Body of pancreas (tissue), 4 donors: ENCODE data around the gene COPS3. TPM values are rescaled to one million over a fixed set of nuclear protein-coding genes. Genes with fewer than 3 reads are reported as not detected.

Experiments
- ATAC-seq: fragments of 150-250 bp; one replicate; pipeline ENCODE4 v1.9.1; 2016
- DNase-seq, 4 donors: peaks; one replicate each; pipeline ENCODE4 v3.0.0-alpha.2; 2019
- H3K27ac ChIP-seq, 4 donors: fragments of 200-600 bp; sonication (generic); 1 replicate in 3 of 4; 2 replicates in 1 of 4; pipeline versions ENCODE4 v1.5.1 to v1.6.1; 2016 to 2019; ENCODE audit warnings: mild to moderate bottlenecking in 1 of 4, mixed read lengths in 1 of 4, moderate library complexity in 1 of 4
- H3K27me3 ChIP-seq, 2 donors: fragments of 200-600 bp; sonication (generic); one replicate each; pipeline ENCODE4 v1.6.0; 2016; ENCODE audit warnings: mild to moderate bottlenecking in 1 of 2
- H3K36me3 ChIP-seq, 2 donors: fragments of 200-600 bp; sonication (generic); replicated peaks in 1 of 2; 2 replicates each; pipeline ENCODE4 v1.5.1; 2016; ENCODE audit warnings: low read depth in 2 of 2; ENCODE audit not compliant: insufficient read depth in 1 of 2
- H3K4me1 ChIP-seq: fragments of 200-600 bp; sonication (generic); one replicate; pipeline ENCODE4 v1.6.0; 2016
- H3K4me3 ChIP-seq, 2 donors: fragments of 200-600 bp; sonication (generic); 1 replicate in 1 of 2; 2 replicates in 1 of 2; pipeline ENCODE4 v1.5.1; 2016 to 2019
- H3K9me3 ChIP-seq, 3 donors: fragments of 200-600 bp; sonication (generic); 1 replicate in 2 of 3; 2 replicates in 1 of 3; pipeline ENCODE4 v1.5.1; 2016
- POLR2A ChIP-seq, 3 donors: fragments of 450-650 bp; IDR thresholded peaks; one replicate each; pipeline ENCODE4 v1.6.1; 2016; ENCODE audit warnings: antibody characterized with exemption in 3 of 3, mild to moderate bottlenecking in 2 of 3
- WGBS, 2 donors: methylation state at CpG; one replicate each; pipeline ENCODE4 v1.1.5; 2017; 5-methylcytosine and 5-hydroxymethylcytosine counted together
- intact Hi-C: fragments of 100-400 bp; cut with DNase I; formaldehyde crosslinking; loops from one replicate; pipeline ENCODE4 v1.15.1; 2023
- total RNA-seq, 2 donors: library from RNA; depleted of rRNA; stranded (reverse); fragments of >200 nt; gene quantifications; one replicate each; pipeline ENCODE4 v1.1.0, GENCODE V29; 2016
- TF ChIP-seq, protein P1 (sequence below), 7 experiments: fragments of 450-650 bp in 4 of 7; fragments of 200-600 bp in 3 of 7; sonication (generic) in 3 of 7; IDR thresholded peaks; one replicate each; pipeline ENCODE4 v1.5.1; 2016 to 2019; ENCODE audit warnings: antibody characterized with exemption in 7 of 7

COPS3 gene
- total RNA-seq, 2 donors from 2014 or later: 23.1 to 29.8 TPM

DNA sequence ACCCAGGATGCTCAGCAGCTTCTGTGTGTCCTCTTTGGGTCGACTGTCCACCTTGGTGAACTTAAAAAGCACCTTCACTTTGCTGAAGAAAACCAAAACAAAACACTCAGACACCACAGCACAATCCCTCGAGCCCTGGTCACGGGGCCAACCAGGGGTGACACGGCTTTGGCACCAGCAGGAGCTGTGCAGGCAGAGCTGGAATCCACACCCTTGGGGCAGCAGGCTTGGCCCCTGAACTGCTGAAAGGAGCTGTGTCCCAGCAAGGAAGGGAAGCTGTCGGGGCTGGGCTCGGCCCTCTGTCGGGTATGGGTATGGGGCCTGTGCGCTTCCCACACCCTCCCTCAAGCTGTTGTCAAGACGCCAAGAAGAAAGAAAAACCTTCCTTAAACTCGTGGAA lies 67.3 kb downstream of the COPS3 start:
- no peak for ATAC-seq
- H3K4me3 ChIP-seq: no peak overlapping the region
- intact Hi-C loops: no loop called here
- H3K9me3 ChIP-seq: no peaks in the 10 kb centered on the region
- peaks cover 6 to 38% of the 10 kb centered on the region in 2 donors for H3K36me3 ChIP-seq
- DNase-seq: no peak
- no peaks in the 10 kb centered on the region for H3K27me3 ChIP-seq
- TF ChIP-seq, protein P1, sequence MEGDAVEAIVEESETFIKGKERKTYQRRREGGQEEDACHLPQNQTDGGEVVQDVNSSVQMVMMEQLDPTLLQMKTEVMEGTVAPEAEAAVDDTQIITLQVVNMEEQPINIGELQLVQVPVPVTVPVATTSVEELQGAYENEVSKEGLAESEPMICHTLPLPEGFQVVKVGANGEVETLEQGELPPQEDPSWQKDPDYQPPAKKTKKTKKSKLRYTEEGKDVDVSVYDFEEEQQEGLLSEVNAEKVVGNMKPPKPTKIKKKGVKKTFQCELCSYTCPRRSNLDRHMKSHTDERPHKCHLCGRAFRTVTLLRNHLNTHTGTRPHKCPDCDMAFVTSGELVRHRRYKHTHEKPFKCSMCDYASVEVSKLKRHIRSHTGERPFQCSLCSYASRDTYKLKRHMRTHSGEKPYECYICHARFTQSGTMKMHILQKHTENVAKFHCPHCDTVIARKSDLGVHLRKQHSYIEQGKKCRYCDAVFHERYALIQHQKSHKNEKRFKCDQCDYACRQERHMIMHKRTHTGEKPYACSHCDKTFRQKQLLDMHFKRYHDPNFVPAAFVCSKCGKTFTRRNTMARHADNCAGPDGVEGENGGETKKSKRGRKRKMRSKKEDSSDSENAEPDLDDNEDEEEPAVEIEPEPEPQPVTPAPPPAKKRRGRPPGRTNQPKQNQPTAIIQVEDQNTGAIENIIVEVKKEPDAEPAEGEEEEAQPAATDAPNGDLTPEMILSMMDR (IDR thresholded peaks at IDR 0.05): no peak
- no peak for TF ChIP-seq POLR2A (IDR thresholded peaks at IDR 0.05)
- H3K4me1 ChIP-seq: no peaks in the 10 kb centered on the region
- H3K27ac ChIP-seq: no peak overlapping the region
- WGBS, 2 donors: 74 to 80% methylated on average over 6 to 9 of the region's 10 CpGs

DNA sequence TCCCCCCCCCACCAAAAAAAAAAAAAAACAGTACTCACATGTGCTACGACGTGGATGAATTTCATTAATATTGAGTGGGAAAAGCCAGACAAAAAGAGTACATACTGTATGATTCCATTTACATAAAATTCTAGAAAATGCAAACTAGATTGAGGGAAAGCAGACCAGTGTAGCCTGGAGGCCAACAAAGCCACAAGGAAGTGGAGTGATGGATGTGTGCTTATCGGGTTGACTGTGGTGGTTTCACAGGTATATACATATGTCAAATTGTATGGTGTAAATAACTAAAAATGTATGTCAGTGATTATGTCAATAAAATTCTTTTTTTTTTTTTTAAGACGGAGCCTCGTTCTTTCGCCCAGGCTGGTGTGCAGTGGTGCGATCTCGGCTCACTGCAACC lies 73.0 kb downstream of the COPS3 start:
- intact Hi-C loops: loop anchor here (10.0 kb wide), 1 partner anchor 203 kb away; no protein-coding TSS in a partner anchor
- WGBS, 2 donors: 84 to 87% methylated on average over 8 of the region's 8 CpGs

DNA sequence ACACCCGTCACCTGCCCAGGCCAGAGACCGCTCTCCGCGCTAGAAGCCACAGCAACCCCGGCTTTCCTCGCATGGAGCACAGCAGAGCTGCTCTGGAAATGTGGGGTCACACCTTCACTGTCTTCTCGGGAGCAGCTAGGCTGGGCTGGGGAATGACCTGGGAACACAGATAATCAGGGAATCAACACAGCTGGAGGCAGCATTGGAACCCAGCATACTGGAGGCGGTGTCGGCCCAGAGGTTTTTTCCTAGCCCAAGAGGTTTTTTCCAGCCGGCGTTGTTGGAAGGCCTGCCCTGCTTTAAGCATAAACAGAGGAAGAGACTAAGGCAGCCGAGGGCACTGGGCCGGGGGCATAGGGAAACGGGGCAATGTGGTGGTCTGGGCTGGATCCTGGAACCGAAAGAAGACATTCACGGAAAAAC lies 74.1 kb downstream of the COPS3 start:
- H3K4me1 ChIP-seq: peaks cover 34% of the 10 kb centered on the region
- no peak overlapping the region for H3K4me3 ChIP-seq
- H3K9me3 ChIP-seq: no peaks in the 10 kb centered on the region
- H3K27ac ChIP-seq: peak overlapping the region; percentile 86 to 91 (median 88)
- TF ChIP-seq POLR2A (IDR thresholded peaks at IDR 0.05): peak; percentile 39 to 87 (median 84)
- TF ChIP-seq, protein P1 (IDR thresholded peaks at IDR 0.05): no peak
- 26 to 33% methylated on average over 6 to 16 of the region's 16 CpGs for WGBS, 2 donors
- H3K36me3 ChIP-seq: no peaks in the 10 kb centered on the region
- no peaks in the 10 kb centered on the region for H3K27me3 ChIP-seq
- intact Hi-C loops: loop anchor here (10.0 kb wide), 1 partner anchor 202 kb away; no protein-coding TSS in a partner anchor
- DNase-seq (no peak), ATAC-seq (peak; percentile 2)

More for the DNA sequence above, 73.0 kb downstream of the COPS3 start:
- DNase-seq (no peak), ATAC-seq (no peak)
- H3K36me3 ChIP-seq: peaks cover 0 to 3% of the 10 kb centered on the region in 2 donors
- TF ChIP-seq POLR2A (IDR thresholded peaks at IDR 0.05): no peak
- TF ChIP-seq, protein P1 (IDR thresholded peaks at IDR 0.05): no peak
- H3K9me3 ChIP-seq: no peaks in the 10 kb centered on the region
- peaks cover 34% of the 10 kb centered on the region for H3K4me1 ChIP-seq
- H3K4me3 ChIP-seq: no peak overlapping the region
- peak overlapping the region in 1 of 4 donors; percentile 87 for H3K27ac ChIP-seq
- H3K27me3 ChIP-seq: no peaks in the 10 kb centered on the region

DNA sequence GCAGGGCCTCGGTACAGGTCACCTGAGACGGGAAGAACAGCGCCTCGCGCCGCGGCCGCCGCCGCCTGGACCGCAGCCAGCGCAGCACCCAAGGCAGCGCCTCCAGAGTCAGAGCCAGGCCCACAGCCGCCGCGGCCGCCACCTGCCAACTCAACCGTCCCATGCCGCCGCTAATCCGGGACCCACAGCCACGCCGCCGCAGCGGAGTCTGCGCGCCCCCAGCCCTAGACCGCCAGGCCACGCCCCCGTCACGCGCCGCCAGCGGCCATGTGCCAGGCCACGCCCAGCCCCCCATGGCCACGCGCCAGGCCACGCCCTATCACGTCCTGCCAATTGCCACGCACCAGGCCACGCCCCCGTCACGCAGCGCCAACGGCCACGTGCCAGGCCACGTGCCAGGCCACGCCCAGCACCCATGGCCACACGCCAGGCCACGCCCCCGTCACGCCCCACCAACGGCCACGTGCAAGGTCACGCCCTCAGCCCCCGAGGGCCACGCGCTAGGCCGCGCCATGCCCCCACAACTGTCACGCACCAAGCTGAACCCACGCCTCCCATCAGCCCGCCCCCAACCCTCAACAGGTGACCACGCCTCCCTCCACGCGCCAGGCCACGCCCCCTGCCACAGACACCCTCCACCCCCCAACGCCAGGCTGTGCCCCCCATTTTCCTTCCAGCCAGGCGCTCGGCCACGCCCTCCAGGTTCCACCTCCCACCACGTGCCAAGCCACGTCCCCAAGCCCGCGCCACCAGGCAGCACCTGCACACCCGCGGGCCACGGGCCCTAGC lies 74.7 kb downstream of the COPS3 start, which contains the start of gene PLD6:
TSS of gene PLD6 (minus strand) at position 210 of the 789 bp plus-strand sequence. CDS start at position 163, 47 bp downstream.
- Histone ChIP-seq H3K27me3 (no peaks in the 10 kb centered on the region), H3K4me3 (peak within 1 kb of the TSS; percentile 10 to 34), H3K27ac (peak within 1 kb of the TSS; percentile 86 to 91 (median 88)), H3K9me3 (no peaks in the 10 kb centered on the region), H3K36me3 (no peaks in the 10 kb centered on the region), H3K4me1 (peaks cover 34% of the 10 kb centered on the region)
- ATAC-seq (peak; percentile 78), DNase-seq (peak; percentile 92 to 94 (median 92))
- 11 to 40% methylated on average over 1 to 71 of the region's 78 CpGs for WGBS, 2 donors
- TF ChIP-seq, protein P1 (IDR thresholded peaks at IDR 0.05): no peak
- TF ChIP-seq POLR2A (IDR thresholded peaks at IDR 0.05): peak in 1 of 3 donors; percentile 42
- intact Hi-C loops: loop anchor here (10.0 kb wide), 1 partner anchor 202 kb away; no protein-coding TSS in a partner anchor
